Measurements from ENCODE around the gene KCTD1.

Gene KCTD1

GRCh38 chr18:26414901-26415440, 133.4 kb downstream of the KCTD1 start:
- Histone ChIP-seq H3K27me3 (replicated peaks; ENCODE audit: control insufficient read depth, insufficient read depth, low read length) (no peaks in the 10 kb centered on the region), H3K36me3 (ENCODE audit: control insufficient read depth, insufficient read depth, low read length) (no peaks in the 10 kb centered on the region), H3K4me3 (replicated peaks; ENCODE audit: low read depth, low read length) (no peak overlapping the region)
- no peak for TF ChIP-seq CTCF (IDR thresholded peaks at IDR 0.05; ENCODE audit: insufficient read depth, low read length, poor library complexity, severe bottlenecking)
- DNase-seq (ENCODE audit: extremely low read depth, insufficient read length) = no peak

- H3K36me3 ChIP-seq (ENCODE audit: control insufficient read depth, insufficient read depth, low read length) = no peaks in the 10 kb centered on the region
- no peak for DNase-seq (ENCODE audit: extremely low read depth, insufficient read length)
- H3K27me3 ChIP-seq (replicated peaks; ENCODE audit: control insufficient read depth, insufficient read depth, low read length) = no peaks in the 10 kb centered on the region
- H3K4me3 ChIP-seq (replicated peaks; ENCODE audit: low read depth, low read length) = no peak overlapping the region
- no peak for TF ChIP-seq CTCF (IDR thresholded peaks at IDR 0.05; ENCODE audit: insufficient read depth, low read length, poor library complexity, severe bottlenecking)
Observed at GRCh38 chr18:26409091-26409490, 139.3 kb downstream of the KCTD1 start.

- DNase-seq (ENCODE audit: extremely low read depth, insufficient read length) = no peak
- Histone ChIP-seq H3K27me3 (replicated peaks; ENCODE audit: control insufficient read depth, insufficient read depth, low read length) (no peaks in the 10 kb centered on the region), H3K36me3 (ENCODE audit: control insufficient read depth, insufficient read depth, low read length) (no peaks in the 10 kb centered on the region), H3K4me3 (replicated peaks; ENCODE audit: low read depth, low read length) (no peak overlapping the region)
- no peak for TF ChIP-seq CTCF (IDR thresholded peaks at IDR 0.05; ENCODE audit: insufficient read depth, low read length, poor library complexity, severe bottlenecking)
Observed at GRCh38 chr18:26407736-26408601, 140.4 kb downstream of the KCTD1 start.

- no peak overlapping the region for H3K4me3 ChIP-seq (replicated peaks; ENCODE audit: low read depth, low read length)
- H3K36me3 ChIP-seq (ENCODE audit: control insufficient read depth, insufficient read depth, low read length) = no peaks in the 10 kb centered on the region
- no peak for TF ChIP-seq CTCF (IDR thresholded peaks at IDR 0.05; ENCODE audit: insufficient read depth, low read length, poor library complexity, severe bottlenecking)
- H3K27me3 ChIP-seq (replicated peaks; ENCODE audit: control insufficient read depth, insufficient read depth, low read length) = no peaks in the 10 kb centered on the region
- no peak for DNase-seq (ENCODE audit: extremely low read depth, insufficient read length)
Observed at GRCh38 chr18:26406854-26407517, 141.4 kb downstream of the KCTD1 start.

GRCh38 chr18:26406324-26406723, 142.0 kb downstream of the KCTD1 start:
- H3K36me3 ChIP-seq (ENCODE audit: control insufficient read depth, insufficient read depth, low read length) = no peaks in the 10 kb centered on the region
- TF ChIP-seq CTCF (IDR thresholded peaks at IDR 0.05; ENCODE audit: insufficient read depth, low read length, poor library complexity, severe bottlenecking) = no peak
- no peaks in the 10 kb centered on the region for H3K27me3 ChIP-seq (replicated peaks; ENCODE audit: control insufficient read depth, insufficient read depth, low read length)
- no peak for DNase-seq (ENCODE audit: extremely low read depth, insufficient read length)
- H3K4me3 ChIP-seq (replicated peaks; ENCODE audit: low read depth, low read length) = no peak overlapping the region
